Activated B cell treated with CpG ODN at 0.5 μM for 24 hours (primary cell): ENCODE measurements around the gene REELD1. TPM values are rescaled to one million over a fixed set of nuclear protein-coding genes. Genes with fewer than 3 reads are reported as not detected.

Experiments
- ATAC-seq: fragments of 200-7000 bp; cut with Tn5 transposase; one replicate; pipeline ENCODE4 v1.10.0; 2021; ENCODE audit warnings: low read depth, mild to moderate bottlenecking, moderate library complexity
- CTCF ChIA-PET: fragments of 350-600 bp; sonication (Branson Sonifier 250); formaldehyde crosslinking; loops from one replicate; lab custom pipeline; 2021; ENCODE audit warnings: antibody characterized with exemption; lab: Charles Lee
- POLR2A ChIA-PET: fragments of 350-600 bp; sonication (Branson Sonifier 250); formaldehyde crosslinking; loops from one replicate; lab custom pipeline; 2021; ENCODE audit warnings: antibody characterized with exemption; lab: Charles Lee
- DNase-seq: peaks from one replicate; pipeline ENCODE4 v3.0.0; 2022
- H3K27ac Mint-ChIP-seq: one replicate; pipeline ENCODE4 v1.8.0; 2020; ENCODE audit warnings: mixed read lengths
- H3K27me3 Mint-ChIP-seq: one replicate; pipeline ENCODE4 v1.8.0; 2021; ENCODE audit warnings: mixed read lengths
- H3K36me3 Mint-ChIP-seq: one replicate; pipeline ENCODE4 v1.8.0; 2021; ENCODE audit warnings: low read depth, mixed read lengths
- H3K4me1 Mint-ChIP-seq: one replicate; pipeline ENCODE4 v1.8.0; 2021; ENCODE audit warnings: mixed read lengths
- H3K4me3 Mint-ChIP-seq: one replicate; pipeline ENCODE4 v1.8.0; 2020; ENCODE audit warnings: mild to moderate bottlenecking, mixed read lengths
- H3K9me3 Mint-ChIP-seq: one replicate; pipeline ENCODE4 v1.8.0; 2020; ENCODE audit warnings: mixed read lengths
- intact Hi-C: fragments of 100-400 bp; cut with micrococcal nuclease; formaldehyde crosslinking; loops from one replicate; pipeline ENCODE4 v1.15.1; 2024
- total RNA-seq: library from RNA; stranded (reverse); gene quantifications from 2 replicates; pipeline ENCODE4 v1.2.3, GENCODE V29; 2022
- TF ChIP-seq, protein P1 (sequence below): fragments of 200-600 bp; IDR thresholded peaks from one replicate; pipeline ENCODE4 v1.8.0; 2022; ENCODE audit warnings: antibody characterized with exemption, mild to moderate bottlenecking

The REELD1 gene
- total RNA-seq, 1 donor from 2014 or later = 2.6 TPM

DNA sequence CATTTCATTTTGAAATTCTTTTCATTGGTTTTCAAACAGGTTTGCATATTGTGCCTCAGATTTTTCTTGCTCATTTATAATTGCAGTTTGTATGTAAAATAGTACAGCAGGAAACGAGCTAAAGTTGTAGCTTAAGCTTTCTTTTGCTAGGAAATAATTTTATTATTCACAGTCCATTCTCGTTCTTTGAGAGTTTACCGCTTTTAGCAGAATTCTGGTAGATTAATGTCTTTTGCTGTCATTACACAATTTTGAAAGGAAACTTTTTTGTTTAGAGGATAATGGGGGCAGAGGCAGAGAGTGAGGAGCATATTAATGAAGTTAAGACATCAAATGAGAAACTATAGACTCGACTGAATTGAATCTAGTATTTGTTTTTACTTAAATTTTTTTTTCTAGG, 28.3 kb upstream of the REELD1 start:
- intact Hi-C loops = no loop called here
- ChIA-PET CTCF (no interaction called here), POLR2A (no interaction called here)
- Mint-ChIP-seq H3K4me3 (no peak overlapping the region), H3K4me1 (peaks cover 11% of the 10 kb centered on the region), H3K27ac (no peak overlapping the region), H3K36me3 (peaks cover 80% of the 10 kb centered on the region), H3K27me3 (no peaks in the 10 kb centered on the region), H3K9me3 (no peaks in the 10 kb centered on the region)
- ATAC-seq (no peak), DNase-seq (no peak)
- TF ChIP-seq, protein P1, sequence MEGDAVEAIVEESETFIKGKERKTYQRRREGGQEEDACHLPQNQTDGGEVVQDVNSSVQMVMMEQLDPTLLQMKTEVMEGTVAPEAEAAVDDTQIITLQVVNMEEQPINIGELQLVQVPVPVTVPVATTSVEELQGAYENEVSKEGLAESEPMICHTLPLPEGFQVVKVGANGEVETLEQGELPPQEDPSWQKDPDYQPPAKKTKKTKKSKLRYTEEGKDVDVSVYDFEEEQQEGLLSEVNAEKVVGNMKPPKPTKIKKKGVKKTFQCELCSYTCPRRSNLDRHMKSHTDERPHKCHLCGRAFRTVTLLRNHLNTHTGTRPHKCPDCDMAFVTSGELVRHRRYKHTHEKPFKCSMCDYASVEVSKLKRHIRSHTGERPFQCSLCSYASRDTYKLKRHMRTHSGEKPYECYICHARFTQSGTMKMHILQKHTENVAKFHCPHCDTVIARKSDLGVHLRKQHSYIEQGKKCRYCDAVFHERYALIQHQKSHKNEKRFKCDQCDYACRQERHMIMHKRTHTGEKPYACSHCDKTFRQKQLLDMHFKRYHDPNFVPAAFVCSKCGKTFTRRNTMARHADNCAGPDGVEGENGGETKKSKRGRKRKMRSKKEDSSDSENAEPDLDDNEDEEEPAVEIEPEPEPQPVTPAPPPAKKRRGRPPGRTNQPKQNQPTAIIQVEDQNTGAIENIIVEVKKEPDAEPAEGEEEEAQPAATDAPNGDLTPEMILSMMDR = no peak

GRCh38 chr4:146186596-146186995, 27.7 kb upstream of the REELD1 start:
- intact Hi-C loops = no loop called here
- H3K36me3 Mint-ChIP-seq = peaks cover 84% of the 10 kb centered on the region

DNA sequence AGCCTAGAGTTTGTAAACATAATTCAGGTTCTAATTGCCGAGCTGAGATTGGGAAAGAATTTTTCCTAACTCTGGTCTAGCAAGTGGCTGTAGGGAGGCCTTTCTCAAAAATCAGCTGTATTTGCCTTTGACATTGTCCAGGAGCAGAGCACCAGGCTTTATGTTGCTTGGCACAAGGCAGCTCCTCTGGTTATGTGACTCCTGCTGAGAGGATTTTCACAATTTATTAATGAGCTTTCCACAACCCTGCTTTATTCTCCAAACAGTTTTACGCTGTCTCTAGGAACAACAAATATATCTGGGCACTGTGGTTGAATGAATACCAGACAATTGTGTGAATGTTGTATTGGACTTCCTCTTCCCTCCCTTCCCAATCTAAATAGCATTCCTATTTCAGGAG, 23.9 kb upstream of the REELD1 start:
- Mint-ChIP-seq H3K4me1 (no peaks in the 10 kb centered on the region), H3K36me3 (peaks cover 74% of the 10 kb centered on the region), H3K4me3 (no peak overlapping the region), H3K27me3 (no peaks in the 10 kb centered on the region), H3K9me3 (no peaks in the 10 kb centered on the region), H3K27ac (no peak overlapping the region)
- DNase-seq = no peak
- TF ChIP-seq, protein P1 = no peak
- intact Hi-C loops = no loop called here
- ATAC-seq = no peak
- ChIA-PET POLR2A (no interaction called here), CTCF (no interaction called here)

More at GRCh38 chr4:146186596-146186995, 27.7 kb upstream of the REELD1 start:
- Mint-ChIP-seq H3K4me1 (peaks cover 9% of the 10 kb centered on the region), H3K27ac (no peak overlapping the region), H3K27me3 (no peaks in the 10 kb centered on the region), H3K4me3 (no peak overlapping the region), H3K9me3 (no peaks in the 10 kb centered on the region)
- TF ChIP-seq, protein P1 = no peak
- ChIA-PET CTCF (no interaction called here), POLR2A (no interaction called here)
- no peak for DNase-seq
- ATAC-seq = no peak

DNA sequence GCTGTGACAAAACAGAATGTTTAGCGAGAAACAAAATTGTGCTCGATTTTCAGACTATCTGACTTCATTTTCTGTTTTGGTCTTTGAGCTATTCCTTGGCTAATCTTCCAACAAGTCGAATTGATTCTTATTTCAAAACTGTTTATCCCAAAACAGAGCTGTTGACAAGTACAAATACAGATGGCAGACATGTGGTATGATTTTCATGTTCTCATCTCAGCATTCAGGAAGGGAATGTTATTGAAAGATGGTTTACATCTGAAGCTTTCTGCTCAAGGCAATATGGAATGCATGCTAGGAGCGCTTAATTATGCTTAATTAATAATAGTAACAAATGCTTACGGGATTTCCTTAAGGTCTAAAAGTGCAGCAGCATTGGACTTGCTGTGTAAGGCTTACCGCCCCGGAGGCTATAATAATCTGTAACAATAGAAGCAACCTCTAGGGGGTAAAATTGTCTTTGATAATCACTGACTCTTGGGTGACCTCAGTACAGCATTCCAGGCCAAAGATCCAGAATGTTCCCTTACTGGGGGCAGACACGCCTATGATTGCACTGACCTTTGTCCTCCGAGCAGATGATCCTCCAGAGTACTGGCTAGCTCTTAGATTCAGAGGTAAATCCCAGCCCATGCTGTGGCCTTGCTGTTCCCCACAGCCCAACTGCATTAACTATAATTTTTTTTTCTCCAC, 22.4 kb upstream of the REELD1 start:
- CTCF ChIA-PET = no interaction called here
- intact Hi-C loops = no loop called here
- TF ChIP-seq, protein P1 = no peak
- peaks cover 65% of the 10 kb centered on the region for H3K36me3 Mint-ChIP-seq
- no peaks in the 10 kb centered on the region for H3K4me1 Mint-ChIP-seq
- no peak overlapping the region for H3K4me3 Mint-ChIP-seq
- no peaks in the 10 kb centered on the region for H3K27me3 Mint-ChIP-seq
- POLR2A ChIA-PET = interaction anchor here (0.6 kb wide), 1 partner anchor 86 kb away, joined by 5 read pairs; no protein-coding TSS in a partner anchor
- H3K27ac Mint-ChIP-seq = no peak overlapping the region
- no peak for ATAC-seq
- no peaks in the 10 kb centered on the region for H3K9me3 Mint-ChIP-seq
- DNase-seq = no peak

DNA sequence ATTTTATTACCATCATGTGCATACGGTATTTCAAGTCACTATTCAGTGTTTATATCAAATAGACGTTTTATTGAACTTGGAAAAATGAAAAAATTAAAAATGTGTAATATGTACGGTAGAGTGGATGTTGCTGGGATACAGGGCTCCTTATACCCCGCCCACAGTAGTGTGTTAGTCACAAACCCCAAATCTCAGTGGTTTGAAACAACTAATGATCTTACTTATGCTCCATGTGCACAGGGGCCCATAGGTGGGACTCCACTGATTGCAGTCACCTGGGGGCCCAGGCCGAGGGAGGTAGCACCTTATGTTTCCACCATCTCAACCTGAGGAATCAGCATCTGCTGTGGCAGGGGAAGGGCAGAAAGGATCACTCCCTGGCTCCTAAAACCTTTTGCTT, 20.7 kb upstream of the REELD1 start:
- ChIA-PET POLR2A (no interaction called here), CTCF (no interaction called here)
- Mint-ChIP-seq H3K36me3 (peaks cover 49% of the 10 kb centered on the region), H3K9me3 (no peaks in the 10 kb centered on the region), H3K4me3 (no peak overlapping the region), H3K4me1 (no peaks in the 10 kb centered on the region), H3K27me3 (no peaks in the 10 kb centered on the region), H3K27ac (no peak overlapping the region)
- TF ChIP-seq, protein P1 = no peak
- no peak for DNase-seq
- ATAC-seq = no peak
- intact Hi-C loops = no loop called here
